MM.1S (cell line): ENCODE results near the gene LSR.

Source experiments
- DNase-seq: peaks from one replicate; pipeline ENCODE4 v3.0.0-alpha.2; 2015
- H2AFZ ChIP-seq: fragments of 300-600 bp; sonication (generic); 2 replicates; pipeline ENCODE4 v1.6.0; 2016; ENCODE audit warnings: antibody characterized with exemption, low read length
- H3F3A ChIP-seq: fragments of 300-600 bp; sonication (generic); 2 replicates; pipeline ENCODE4 v1.6.1; 2016; ENCODE audit warnings: mild to moderate bottlenecking, antibody characterized with exemption, low read length, moderate library complexity, mixed read lengths; ENCODE audit not compliant: insufficient read depth
- H3K27ac ChIP-seq: fragments of 300-600 bp; sonication (generic); 2 replicates; pipeline ENCODE4 v1.5.1; 2016; ENCODE audit warnings: mild to moderate bottlenecking, low read length
- H3K27me3 ChIP-seq: fragments of 300-600 bp; sonication (generic); replicated peaks from 2 replicates; pipeline ENCODE4 v1.6.0; 2016; ENCODE audit warnings: low read length; ENCODE audit not compliant: insufficient read depth
- H3K36me3 ChIP-seq: fragments of 300-600 bp; sonication (generic); replicated peaks from 2 replicates; pipeline ENCODE4 v1.6.1; 2016; ENCODE audit warnings: mild to moderate bottlenecking, low read length, mixed read lengths; ENCODE audit not compliant: insufficient read depth
- H3K4me1 ChIP-seq: fragments of 300-600 bp; sonication (generic); 2 replicates; pipeline ENCODE4 v1.6.1; 2016; ENCODE audit warnings: low read length, mixed read lengths
- H3K4me2 ChIP-seq: fragments of 300-600 bp; sonication (generic); 2 replicates; pipeline ENCODE4 v1.6.0; 2016; ENCODE audit warnings: low read depth, low read length
- H3K4me3 ChIP-seq: fragments of 300-600 bp; sonication (generic); 2 replicates; pipeline ENCODE4 v1.5.1; 2016; ENCODE audit warnings: low read length, mixed read lengths
- H3K79me2 ChIP-seq: fragments of 300-600 bp; sonication (generic); 2 replicates; pipeline ENCODE4 v1.6.1; 2016; ENCODE audit warnings: mixed run types, low read length, mixed read lengths
- H3K9ac ChIP-seq: fragments of 300-600 bp; sonication (generic); 2 replicates; pipeline ENCODE4 v1.6.1; 2016; ENCODE audit warnings: low read length, mixed read lengths
- H3K9me2 ChIP-seq: fragments of 300-600 bp; sonication (generic); replicated peaks from 2 replicates; pipeline ENCODE4 v1.6.1; 2016; ENCODE audit warnings: mild to moderate bottlenecking, low read length, mixed read lengths; ENCODE audit not compliant: insufficient read depth
- H3K9me3 ChIP-seq: fragments of 300-600 bp; sonication (generic); replicated peaks from 2 replicates; pipeline ENCODE4 v1.6.1; 2016; ENCODE audit warnings: mild to moderate bottlenecking, low read length, mixed read lengths; ENCODE audit not compliant: insufficient read depth
- H4K20me1 ChIP-seq: fragments of 300-600 bp; sonication (generic); 2 replicates; pipeline ENCODE4 v1.6.1; 2016; ENCODE audit warnings: mild to moderate bottlenecking, low read length, moderate library complexity, mixed read lengths; ENCODE audit not compliant: insufficient read depth
- EZH2 ChIP-seq: fragments of 300-600 bp; sonication (generic); optimal IDR thresholded peaks from 2 replicates; pipeline ENCODE3; 2017; ENCODE audit warnings: low read depth, mild to moderate bottlenecking, antibody characterized with exemption, low read length, mixed read lengths
- EZH2phosphoT487 ChIP-seq: fragments of 300-600 bp; sonication (generic); IDR thresholded peaks from 2 replicates; pipeline ENCODE4 v1.6.1; 2018; ENCODE audit warnings: antibody characterized with exemption, low read length
- TF ChIP-seq, protein P1 (sequence below): fragments of 300-600 bp; sonication (generic); IDR thresholded peaks from 2 replicates; pipeline ENCODE4 v1.5.1; 2016; ENCODE audit warnings: antibody characterized with exemption, low read length, mixed read lengths

Gene LSR

DNA sequence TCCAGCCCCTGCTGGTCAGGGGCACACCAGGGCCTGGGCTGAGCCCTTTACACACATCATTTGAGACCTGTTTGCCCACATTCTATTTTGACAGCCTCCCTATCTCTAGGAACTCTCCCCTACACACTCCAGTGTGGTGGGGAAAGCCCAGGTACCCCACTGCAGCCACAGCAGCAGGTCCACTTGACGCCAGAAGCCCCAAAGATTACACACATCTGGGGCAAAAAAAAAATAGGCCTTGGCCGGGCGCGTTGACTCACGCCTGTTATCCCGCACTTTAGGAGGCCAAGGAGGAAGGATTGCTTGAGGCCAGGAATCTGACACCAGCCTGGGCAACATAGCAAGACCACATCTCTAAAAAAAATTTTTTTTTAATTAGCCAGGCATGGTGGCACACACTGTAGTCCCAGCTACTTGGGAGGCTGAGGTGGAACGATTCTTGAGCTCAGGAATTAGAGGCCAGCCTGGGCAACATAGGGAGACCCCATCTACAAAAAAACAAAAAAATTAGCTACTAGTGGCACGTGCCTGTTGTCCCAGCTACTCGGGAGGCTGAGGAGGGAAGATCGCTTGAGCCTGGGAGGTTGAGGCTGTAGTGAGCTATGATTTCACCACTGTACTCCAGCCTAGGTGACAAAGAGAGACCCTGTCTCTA lies 62.1 kb downstream of the LSR start:
- H3K4me2 ChIP-seq = no peak overlapping the region
- H2AFZ ChIP-seq = no peak overlapping the region
- no peaks in the 10 kb centered on the region for H3K9me3 ChIP-seq
- H3F3A ChIP-seq = no peaks in the 10 kb centered on the region
- no peak for DNase-seq
- H3K27me3 ChIP-seq = peaks cover 41% of the 10 kb centered on the region
- no peaks in the 10 kb centered on the region for H3K4me1 ChIP-seq
- no peaks in the 10 kb centered on the region for H3K36me3 ChIP-seq
- H3K4me3 ChIP-seq = no peak overlapping the region
- H3K27ac ChIP-seq = no peak overlapping the region
- no peaks in the 10 kb centered on the region for H4K20me1 ChIP-seq
- H3K9ac ChIP-seq = no peak overlapping the region
- TF ChIP-seq, protein P1, sequence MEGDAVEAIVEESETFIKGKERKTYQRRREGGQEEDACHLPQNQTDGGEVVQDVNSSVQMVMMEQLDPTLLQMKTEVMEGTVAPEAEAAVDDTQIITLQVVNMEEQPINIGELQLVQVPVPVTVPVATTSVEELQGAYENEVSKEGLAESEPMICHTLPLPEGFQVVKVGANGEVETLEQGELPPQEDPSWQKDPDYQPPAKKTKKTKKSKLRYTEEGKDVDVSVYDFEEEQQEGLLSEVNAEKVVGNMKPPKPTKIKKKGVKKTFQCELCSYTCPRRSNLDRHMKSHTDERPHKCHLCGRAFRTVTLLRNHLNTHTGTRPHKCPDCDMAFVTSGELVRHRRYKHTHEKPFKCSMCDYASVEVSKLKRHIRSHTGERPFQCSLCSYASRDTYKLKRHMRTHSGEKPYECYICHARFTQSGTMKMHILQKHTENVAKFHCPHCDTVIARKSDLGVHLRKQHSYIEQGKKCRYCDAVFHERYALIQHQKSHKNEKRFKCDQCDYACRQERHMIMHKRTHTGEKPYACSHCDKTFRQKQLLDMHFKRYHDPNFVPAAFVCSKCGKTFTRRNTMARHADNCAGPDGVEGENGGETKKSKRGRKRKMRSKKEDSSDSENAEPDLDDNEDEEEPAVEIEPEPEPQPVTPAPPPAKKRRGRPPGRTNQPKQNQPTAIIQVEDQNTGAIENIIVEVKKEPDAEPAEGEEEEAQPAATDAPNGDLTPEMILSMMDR = no peak
- TF ChIP-seq EZH2phosphoT487 (no peak), EZH2 (no peak)
- H3K79me2 ChIP-seq = no peaks in the 10 kb centered on the region
- no peaks in the 10 kb centered on the region for H3K9me2 ChIP-seq

DNA sequence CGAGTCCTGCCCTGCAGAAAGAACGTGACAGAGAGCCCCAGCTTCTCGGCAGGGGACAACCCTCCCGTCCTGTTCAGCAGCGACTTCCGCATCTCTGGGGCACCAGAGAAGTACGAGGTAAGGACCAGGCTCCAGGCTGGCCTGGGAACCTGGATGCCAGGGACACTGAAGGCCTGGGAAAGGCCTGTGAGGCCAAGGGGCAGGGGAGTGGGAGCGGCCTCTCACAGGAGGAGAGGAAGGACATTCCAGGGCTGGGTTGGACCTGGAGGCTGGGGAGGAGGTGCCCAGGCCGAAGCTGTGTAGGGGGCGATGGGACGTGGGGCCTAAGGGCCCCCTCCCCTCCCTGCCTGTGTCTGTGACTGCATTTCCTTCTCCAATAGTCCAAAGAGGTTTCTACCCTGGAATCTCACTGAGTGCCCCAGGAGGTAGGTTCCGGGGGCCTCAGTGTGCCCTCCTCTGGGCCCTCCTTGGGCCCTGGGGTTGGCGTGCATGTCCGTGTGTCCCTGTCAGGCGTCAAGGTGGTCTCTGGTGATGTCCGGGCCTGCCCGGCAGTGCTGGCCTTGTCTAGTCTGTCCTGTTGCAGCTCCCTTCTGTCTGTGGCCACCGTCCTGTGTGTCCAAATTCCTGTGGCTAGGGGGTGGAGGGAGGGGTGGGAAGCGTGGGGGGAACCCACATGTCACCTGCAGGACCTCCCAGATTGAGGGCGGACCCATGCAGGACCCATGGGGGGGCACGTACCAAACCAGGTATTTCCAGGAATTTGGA lies 63.3 kb downstream of the LSR start:
- Histone ChIP-seq H3K4me3 (no peak overlapping the region), H3K9ac (no peak overlapping the region), H4K20me1 (no peaks in the 10 kb centered on the region), H3F3A (no peaks in the 10 kb centered on the region), H3K9me2 (no peaks in the 10 kb centered on the region), H3K79me2 (no peaks in the 10 kb centered on the region), H3K36me3 (no peaks in the 10 kb centered on the region), H3K4me1 (no peaks in the 10 kb centered on the region), H3K27me3 (peaks cover 41% of the 10 kb centered on the region), H2AFZ (no peak overlapping the region), H3K27ac (no peak overlapping the region), H3K4me2 (no peak overlapping the region), H3K9me3 (no peaks in the 10 kb centered on the region)
- DNase-seq = no peak
- TF ChIP-seq EZH2phosphoT487 (no peak), EZH2 (no peak)
- TF ChIP-seq, protein P1 = no peak

DNA sequence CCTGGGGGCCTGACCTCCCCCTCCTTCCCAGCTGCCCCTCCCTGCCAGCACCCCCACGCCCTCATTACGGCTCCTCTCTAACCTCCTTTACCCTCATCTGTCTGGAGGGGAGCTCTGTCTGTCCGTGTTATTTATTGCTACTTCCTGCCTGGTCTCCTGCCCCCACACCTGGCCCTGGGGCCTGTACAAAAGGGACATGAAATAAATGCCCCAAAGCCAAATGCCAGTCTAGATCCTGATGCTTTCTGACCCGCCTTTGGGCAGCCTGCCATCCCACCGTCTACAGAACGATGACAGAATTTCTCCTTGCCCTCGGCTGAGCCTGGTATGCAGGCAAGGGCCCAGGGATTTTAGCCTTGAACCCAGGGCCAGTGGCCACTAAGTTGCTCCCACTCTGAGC lies 64.8 kb downstream of the LSR start:
- TF ChIP-seq EZH2 = no peak
- TF ChIP-seq, protein P1 = no peak
- TF ChIP-seq EZH2phosphoT487 = no peak
- H3K36me3 ChIP-seq = no peaks in the 10 kb centered on the region
- no peaks in the 10 kb centered on the region for H3F3A ChIP-seq
- no peaks in the 10 kb centered on the region for H4K20me1 ChIP-seq
- H3K9ac ChIP-seq = no peak overlapping the region
- H2AFZ ChIP-seq = no peak overlapping the region
- no peaks in the 10 kb centered on the region for H3K9me2 ChIP-seq
- H3K79me2 ChIP-seq = no peaks in the 10 kb centered on the region
- H3K4me2 ChIP-seq = no peak overlapping the region
- no peaks in the 10 kb centered on the region for H3K4me1 ChIP-seq
- H3K4me3 ChIP-seq = no peak overlapping the region
- H3K27me3 ChIP-seq = peaks cover 39% of the 10 kb centered on the region
- H3K27ac ChIP-seq = no peak overlapping the region
- no peaks in the 10 kb centered on the region for H3K9me3 ChIP-seq
- DNase-seq = no peak
